ENCODE measurements around the gene STAB1. TPM values are rescaled to one million over a fixed set of nuclear protein-coding genes. Genes with fewer than 3 reads are reported as not detected.

STAB1 gene
- total RNA-seq, 4 donors from 2014 or later: 10.3 to 27.2 (median 23.3) TPM

DNA sequence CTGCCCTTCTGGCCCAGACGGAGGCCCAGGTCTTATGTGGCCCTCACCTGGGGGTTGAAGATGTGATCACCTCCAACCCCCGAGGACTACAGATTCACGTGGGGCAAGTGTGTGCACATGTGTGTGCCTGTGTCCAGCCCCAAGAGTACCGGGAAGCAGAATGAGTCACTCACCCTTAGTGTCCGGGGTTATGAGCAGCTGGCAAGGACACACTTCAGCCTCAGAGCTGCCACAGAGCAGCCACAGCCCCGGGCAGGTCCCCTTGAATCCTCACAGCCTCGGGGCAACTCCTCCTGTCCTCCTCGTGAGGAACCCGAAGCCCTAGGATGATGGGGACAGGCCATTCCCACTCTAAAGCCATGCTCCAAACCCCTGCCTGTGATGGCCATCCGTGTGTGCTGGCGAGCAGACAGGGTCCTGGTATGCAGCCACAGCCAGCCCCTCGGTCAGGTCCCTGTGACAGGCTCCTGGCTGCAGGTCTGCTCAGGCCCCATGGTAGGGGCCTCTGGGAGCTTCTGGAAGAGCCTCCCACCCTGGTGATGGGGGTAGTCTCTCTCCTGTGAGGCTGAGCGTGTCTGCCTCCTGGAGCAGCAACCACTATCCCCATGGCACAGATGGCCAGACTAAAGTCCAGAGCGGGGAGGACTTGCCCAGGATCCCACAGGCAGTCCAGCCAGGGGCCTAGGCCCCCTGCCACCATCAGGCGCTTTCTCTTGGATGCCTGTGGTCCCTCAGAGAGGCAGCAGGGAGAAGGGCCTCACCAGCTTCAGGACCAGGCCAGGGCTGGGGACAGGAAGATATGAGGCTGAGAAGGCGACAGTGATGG lies 852 bp downstream of the STAB1 start:
- ATAC-seq (peak in 1 of 2 donors; percentile 47), DNase-seq (no peak)
- Histone ChIP-seq H3K9me3 (no peaks in the 10 kb centered on the region), H3K27me3 (no peaks in the 10 kb centered on the region), H3K4me3 (peak overlapping the region; percentile 37 to 47 (median 41)), H3K4me1 (peaks cover 22 to 28% of the 10 kb centered on the region in 2 donors), H3K36me3 (peaks cover 0 to 21% of the 10 kb centered on the region in 2 donors), H3K27ac (peak overlapping the region; percentile 42 to 70 (median 66))
- in situ Hi-C loops (cut with MboI; ENCODE audit: low sequenced_read_pairs in 4 of 4): no loop called here
- TF ChIP-seq, protein P1, sequence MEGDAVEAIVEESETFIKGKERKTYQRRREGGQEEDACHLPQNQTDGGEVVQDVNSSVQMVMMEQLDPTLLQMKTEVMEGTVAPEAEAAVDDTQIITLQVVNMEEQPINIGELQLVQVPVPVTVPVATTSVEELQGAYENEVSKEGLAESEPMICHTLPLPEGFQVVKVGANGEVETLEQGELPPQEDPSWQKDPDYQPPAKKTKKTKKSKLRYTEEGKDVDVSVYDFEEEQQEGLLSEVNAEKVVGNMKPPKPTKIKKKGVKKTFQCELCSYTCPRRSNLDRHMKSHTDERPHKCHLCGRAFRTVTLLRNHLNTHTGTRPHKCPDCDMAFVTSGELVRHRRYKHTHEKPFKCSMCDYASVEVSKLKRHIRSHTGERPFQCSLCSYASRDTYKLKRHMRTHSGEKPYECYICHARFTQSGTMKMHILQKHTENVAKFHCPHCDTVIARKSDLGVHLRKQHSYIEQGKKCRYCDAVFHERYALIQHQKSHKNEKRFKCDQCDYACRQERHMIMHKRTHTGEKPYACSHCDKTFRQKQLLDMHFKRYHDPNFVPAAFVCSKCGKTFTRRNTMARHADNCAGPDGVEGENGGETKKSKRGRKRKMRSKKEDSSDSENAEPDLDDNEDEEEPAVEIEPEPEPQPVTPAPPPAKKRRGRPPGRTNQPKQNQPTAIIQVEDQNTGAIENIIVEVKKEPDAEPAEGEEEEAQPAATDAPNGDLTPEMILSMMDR (IDR thresholded peaks at IDR 0.05 in 4 of 5, conservative IDR thresholded peaks at IDR 0.05 in 1 of 5): no peak
- no peak for TF ChIP-seq POLR2A (IDR thresholded peaks at IDR 0.05)
- intact Hi-C loops (cut with DNase I; ENCODE audit: low total_unique reads): no loop called here

GRCh38 chr3:52498137-52499054 lies 3.3 kb downstream of the STAB1 start:
- no peak for ATAC-seq
- Histone ChIP-seq H3K27ac (no peak overlapping the region), H3K4me1 (peaks cover 7 to 12% of the 10 kb centered on the region in 2 donors), H3K36me3 (no peaks in the 10 kb centered on the region), H3K4me3 (no peak overlapping the region), H3K27me3 (no peaks in the 10 kb centered on the region), H3K9me3 (no peaks in the 10 kb centered on the region)
- DNase-seq: peak; percentile 33 to 56
- TF ChIP-seq, protein P1 (IDR thresholded peaks at IDR 0.05 in 4 of 5, conservative IDR thresholded peaks at IDR 0.05 in 1 of 5): no peak
- no peak for TF ChIP-seq POLR2A (IDR thresholded peaks at IDR 0.05)
- in situ Hi-C loops (cut with MboI; ENCODE audit: low sequenced_read_pairs in 4 of 4) (no loop called here), intact Hi-C loops (cut with DNase I; ENCODE audit: low total_unique reads) (no loop called here)

- TF ChIP-seq, protein P1 (IDR thresholded peaks at IDR 0.05 in 4 of 5, conservative IDR thresholded peaks at IDR 0.05 in 1 of 5): no peak
- TF ChIP-seq POLR2A (IDR thresholded peaks at IDR 0.05): no peak
- H3K36me3 ChIP-seq: no peaks in the 10 kb centered on the region
- H3K27me3 ChIP-seq: no peaks in the 10 kb centered on the region
- no peak for DNase-seq
- in situ Hi-C loops (cut with MboI; ENCODE audit: low sequenced_read_pairs in 4 of 4) (no loop called here), intact Hi-C loops (cut with DNase I; ENCODE audit: low total_unique reads) (no loop called here)
- H3K4me3 ChIP-seq: no peak overlapping the region
- H3K27ac ChIP-seq: no peak overlapping the region
- H3K9me3 ChIP-seq: no peaks in the 10 kb centered on the region
- no peaks in the 10 kb centered on the region for H3K4me1 ChIP-seq
- ATAC-seq: no peak
Measured at GRCh38 chr3:52501046-52501445, 5.9 kb downstream of the STAB1 start.

DNA sequence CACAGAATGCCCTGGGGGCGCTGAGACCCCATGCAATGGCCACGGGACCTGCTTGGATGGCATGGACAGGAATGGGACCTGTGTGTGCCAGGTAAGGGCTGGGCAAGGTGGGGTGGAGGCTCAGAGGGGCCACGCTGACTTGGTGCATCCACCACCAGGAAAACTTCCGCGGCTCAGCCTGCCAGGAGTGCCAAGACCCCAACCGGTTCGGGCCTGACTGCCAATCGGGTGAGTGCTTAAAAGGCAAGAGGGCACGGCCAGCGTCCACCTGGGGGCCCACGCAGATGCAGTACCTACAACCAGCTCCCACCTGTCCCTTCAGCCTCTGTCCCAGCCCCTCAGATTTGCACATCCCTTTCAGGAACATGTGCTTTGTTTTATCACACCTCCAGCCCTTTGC lies 6.9 kb downstream of the STAB1 start:
- Histone ChIP-seq H3K4me3 (no peak overlapping the region), H3K36me3 (no peaks in the 10 kb centered on the region), H3K27me3 (no peaks in the 10 kb centered on the region), H3K9me3 (no peaks in the 10 kb centered on the region), H3K4me1 (no peaks in the 10 kb centered on the region), H3K27ac (no peak overlapping the region)
- in situ Hi-C loops (cut with MboI; ENCODE audit: low sequenced_read_pairs in 4 of 4): no loop called here
- DNase-seq (no peak), ATAC-seq (no peak)
- TF ChIP-seq, protein P1 (IDR thresholded peaks at IDR 0.05 in 4 of 5, conservative IDR thresholded peaks at IDR 0.05 in 1 of 5): no peak
- no peak for TF ChIP-seq POLR2A (IDR thresholded peaks at IDR 0.05)
- intact Hi-C loops (cut with DNase I; ENCODE audit: low total_unique reads): no loop called here

Data from gastrocnemius medialis (tissue), 4 donors.